Renal pelvis (tissue), 12 donors: ENCODE data around the gene ATXN2. TPM values are rescaled to one million over a fixed set of nuclear protein-coding genes. Genes with fewer than 3 reads are reported as not detected.
"Not testable (repeated sequence)": the region's sequence is repeated elsewhere in the genome, so short reads cannot be mapped to it uniquely, and the experiment has no call there.

ENCODE experiments used
- DNase-seq: peaks from one replicate; pipeline ENCODE4 v3.0.0-alpha.2; 2013
- long read RNA-seq, 16 experiments: transcript quantifications; one replicate each; lab custom pipeline, GENCODE V29; 2026
- polyA plus RNA-seq, 3 donors: library from polyadenylated mRNA; unstranded; fragments of 120-200 nt; gene quantifications; one replicate each; pipeline ENCODE4 v1.2.1, GENCODE V29; 2013; ENCODE audit not compliant: insufficient read length in 3 of 3

Gene ATXN2
- 10 to 100 TPM; 58.6 to 94.4 (median 78.1) TPM for polyA plus RNA-seq
- long read RNA-seq, donor 1, full-length matches to known transcripts, result 2 of 2 reads
- long read RNA-seq, donor 1, partial matches to known transcripts, result 0 of 2 reads
- long read RNA-seq, donor 1, other reads (novel, unspliced or antisense), result 0 of 2 reads
- long read RNA-seq, donor 2, result 0 reads
- long read RNA-seq, donor 3, full-length matches to known transcripts, result 5 of 23 reads
- long read RNA-seq, donor 3, partial matches to known transcripts, result 18 of 23 reads
- long read RNA-seq, donor 3, other reads (novel, unspliced or antisense), result 0 of 23 reads
- long read RNA-seq, donor 4, partial matches to known transcripts, result 0 of 2 reads
- long read RNA-seq, donor 4, other reads (novel, unspliced or antisense), result 0 of 2 reads
- long read RNA-seq, donor 5, partial matches to known transcripts, result 15 of 15 reads
- long read RNA-seq, donor 5, other reads (novel, unspliced or antisense), result 0 of 15 reads
- long read RNA-seq, donor 6, partial matches to known transcripts, result 0 of 2 reads
- long read RNA-seq, donor 6, other reads (novel, unspliced or antisense), result 0 of 2 reads
- long read RNA-seq, donor 7, full-length matches to known transcripts, result 4 of 4 reads
- long read RNA-seq, donor 7, partial matches to known transcripts, result 0 of 4 reads
- long read RNA-seq, donor 7, other reads (novel, unspliced or antisense), result 0 of 4 reads
- long read RNA-seq, donor 8, result 0 reads
- long read RNA-seq, donor 9, partial matches to known transcripts, result 0 of 2 reads
- long read RNA-seq, donor 9, other reads (novel, unspliced or antisense), result 0 of 2 reads
- long read RNA-seq, donor 10, full-length matches to known transcripts, result 5 of 5 reads
- long read RNA-seq, donor 10, partial matches to known transcripts, result 0 of 5 reads
- long read RNA-seq, donor 10, other reads (novel, unspliced or antisense), result 0 of 5 reads
- long read RNA-seq, donor 11, full-length matches to known transcripts, result 5 of 5 reads
- long read RNA-seq, donor 11, partial matches to known transcripts, result 0 of 5 reads
- long read RNA-seq, donor 11, other reads (novel, unspliced or antisense), result 0 of 5 reads
- long read RNA-seq, donor 12, partial matches to known transcripts, result 5 of 9 reads
- long read RNA-seq, donor 12, other reads (novel, unspliced or antisense), result 0 of 9 reads
- long read RNA-seq, donor 13, partial matches to known transcripts, result 0 of 5 reads
- long read RNA-seq, donor 13, other reads (novel, unspliced or antisense), result 0 of 5 reads
- long read RNA-seq, donor 14, result 0 reads
- long read RNA-seq, donor 15, partial matches to known transcripts, result 0 of 2 reads
- long read RNA-seq, donor 15, other reads (novel, unspliced or antisense), result 0 of 2 reads
- long read RNA-seq, donor 16, partial matches to known transcripts, result 0 of 4 reads
- long read RNA-seq, donor 16, other reads (novel, unspliced or antisense), result 0 of 4 reads

GRCh38 chr12:111598637-111599452 lies at the start of gene ATXN2:
Gene ATXN2, minus strand, starts transcription at chr12:111599315. Its CDS starts 281 bp downstream, at chr12:111599034.
- peak; percentile 68 for DNase-seq

DNA sequence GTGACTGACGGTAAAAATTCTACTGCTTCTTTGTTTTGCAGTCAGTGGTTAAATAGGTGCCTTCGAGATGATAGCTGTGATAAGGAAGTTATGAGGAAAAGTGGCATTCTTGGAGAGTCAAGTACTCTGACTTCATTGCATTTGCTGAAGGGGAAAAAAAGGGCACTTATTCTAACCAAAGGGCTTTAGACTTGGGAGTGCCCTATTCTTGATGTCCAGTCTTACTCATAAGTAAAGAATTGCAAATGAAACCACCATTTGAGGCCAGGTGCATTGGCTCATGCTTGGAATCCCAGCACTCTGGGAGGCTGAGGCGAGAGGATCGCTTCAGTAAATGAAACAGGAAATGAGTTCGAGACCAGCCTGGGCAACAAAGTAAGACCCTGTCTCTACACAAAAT lies 46.3 kb upstream of the ATXN2 start:
- DNase-seq, result no peak

DNA sequence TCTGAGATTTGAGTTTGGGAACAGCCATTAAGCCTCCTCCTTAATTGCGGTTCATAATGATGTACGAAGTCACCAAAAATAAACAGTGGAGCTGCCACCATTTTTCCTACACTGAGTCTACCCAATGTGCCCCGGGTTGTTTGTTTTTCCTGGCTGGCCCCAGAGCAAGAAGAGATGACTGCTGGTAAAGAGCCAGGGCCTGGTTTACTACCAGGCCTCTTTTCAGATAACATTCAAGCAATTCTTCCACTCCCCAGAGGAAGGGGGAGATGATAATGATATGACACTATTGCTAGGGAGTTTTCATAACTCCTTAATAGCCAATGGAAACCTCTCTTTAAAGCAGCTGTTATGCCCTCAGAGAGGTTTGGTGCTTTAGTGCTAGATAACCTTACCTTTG lies 44.3 kb upstream of the ATXN2 start:
- DNase-seq, result no peak

GRCh38 chr12:111642681-111643426 lies 43.7 kb upstream of the ATXN2 start:
- DNase-seq, result no peak

DNA sequence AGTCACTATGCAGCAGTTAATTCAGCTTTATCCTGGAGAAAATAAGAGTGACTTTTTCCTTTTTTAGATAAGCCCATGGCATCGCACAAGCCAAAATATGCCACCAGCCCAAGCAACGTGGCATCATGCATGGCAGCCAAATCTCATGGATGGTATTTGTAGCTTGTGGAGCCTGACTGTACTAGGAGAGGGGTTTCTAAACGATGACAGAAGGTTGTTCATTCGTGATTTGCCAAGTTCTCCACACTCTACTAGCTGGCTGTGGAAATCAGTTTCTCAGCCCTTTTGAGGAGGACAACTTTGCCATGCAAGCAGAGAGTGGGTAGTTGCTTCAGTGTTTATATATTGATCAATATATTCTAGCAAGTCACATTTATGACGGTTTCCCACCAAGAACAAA lies 41.4 kb upstream of the ATXN2 start:
- no peak for DNase-seq

GRCh38 chr12:111638556-111638955 lies 39.4 kb upstream of the ATXN2 start:
- DNase-seq, result no peak

DNA sequence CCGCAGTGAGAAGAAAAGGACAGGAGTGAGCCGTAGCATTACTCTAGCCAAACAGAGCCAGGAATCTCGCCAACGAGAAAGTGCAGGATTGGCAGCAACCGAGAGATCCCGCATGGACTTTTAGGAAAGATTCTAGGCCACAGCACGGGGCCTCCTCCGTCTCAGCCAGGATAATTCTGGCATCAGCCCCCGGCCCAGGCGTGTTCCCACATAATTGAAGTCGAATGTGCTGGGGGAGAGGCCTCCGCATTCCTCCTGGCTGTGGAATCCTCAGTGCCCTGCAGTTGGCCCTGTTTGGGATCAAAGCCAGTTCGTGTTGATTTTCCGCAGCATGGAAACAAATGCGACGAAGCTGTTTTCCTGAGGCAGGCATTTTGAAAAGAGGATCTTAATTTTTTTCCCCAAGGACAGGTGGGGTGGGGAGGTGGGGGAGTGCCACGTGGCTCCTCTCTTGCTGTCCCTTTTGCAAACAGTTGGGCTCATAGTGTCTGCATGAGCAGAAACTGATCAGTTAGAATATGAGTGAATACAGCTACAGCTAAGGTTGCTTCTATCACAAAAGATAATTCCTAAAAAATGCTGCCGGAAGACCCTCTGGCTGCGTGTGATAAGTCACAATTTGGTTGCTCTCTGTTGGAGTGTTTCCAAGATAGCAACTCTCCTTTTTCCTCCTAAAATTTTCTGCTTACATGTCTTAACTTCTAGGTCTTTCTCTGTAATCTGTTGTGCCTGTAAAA lies 37.3 kb upstream of the ATXN2 start:
- DNase-seq, result peak; percentile 74

DNA sequence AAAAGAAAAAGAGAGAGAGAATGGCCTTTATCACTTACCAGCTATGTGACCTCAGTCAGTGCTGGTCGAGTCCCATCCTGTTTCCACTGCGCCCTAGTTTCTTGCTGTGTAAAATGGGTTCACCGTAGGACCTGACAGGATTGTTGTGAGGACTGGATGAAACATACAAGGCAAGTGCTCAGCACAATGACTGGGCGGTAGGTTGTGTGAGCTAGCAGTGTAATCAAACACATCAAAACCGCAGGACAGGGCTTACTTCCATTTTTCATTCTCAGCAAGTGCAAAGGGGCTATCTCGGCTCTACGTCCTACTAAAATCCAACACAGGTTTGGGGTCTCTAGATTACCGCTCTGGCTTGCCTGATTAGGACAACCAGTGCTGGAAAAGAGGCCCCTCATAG lies 36.4 kb upstream of the ATXN2 start:
- DNase-seq, result no peak

DNA sequence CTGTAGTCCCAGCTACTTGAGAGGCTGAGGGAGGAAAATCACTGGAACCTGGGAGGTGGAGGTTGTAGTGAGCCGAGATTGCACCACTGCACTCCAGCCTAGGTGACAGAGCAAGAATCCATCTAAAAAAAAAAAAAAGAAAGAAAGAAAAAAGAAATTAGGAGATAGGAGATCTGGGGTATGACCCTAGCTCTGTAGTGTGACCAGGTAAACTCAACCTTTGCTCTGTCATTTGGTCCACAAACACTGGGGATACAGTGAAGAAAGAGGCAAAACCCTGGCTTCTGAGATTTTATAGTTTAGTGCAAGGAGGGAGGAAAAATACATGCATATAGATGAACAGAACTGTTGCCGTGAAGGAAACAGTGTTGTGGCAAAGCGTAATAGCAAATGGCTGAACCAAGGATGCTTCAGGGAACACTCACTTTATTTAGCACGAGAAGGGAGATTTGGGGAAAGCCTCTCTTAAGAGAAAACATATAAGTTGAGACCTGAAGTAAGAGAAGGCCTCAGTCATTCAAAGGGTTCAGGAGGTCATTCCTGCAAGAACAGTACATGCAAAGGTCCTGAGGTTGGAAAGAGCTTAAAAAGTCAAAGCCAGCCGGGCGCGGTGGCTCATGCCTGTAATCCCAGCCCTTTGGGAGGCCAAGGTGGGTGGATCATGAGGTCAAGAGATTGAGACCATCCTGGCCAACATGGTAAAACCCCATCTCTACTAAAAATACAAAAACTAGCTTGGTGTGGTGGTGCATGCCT lies 29.6 kb upstream of the ATXN2 start:
- no peak for DNase-seq

DNA sequence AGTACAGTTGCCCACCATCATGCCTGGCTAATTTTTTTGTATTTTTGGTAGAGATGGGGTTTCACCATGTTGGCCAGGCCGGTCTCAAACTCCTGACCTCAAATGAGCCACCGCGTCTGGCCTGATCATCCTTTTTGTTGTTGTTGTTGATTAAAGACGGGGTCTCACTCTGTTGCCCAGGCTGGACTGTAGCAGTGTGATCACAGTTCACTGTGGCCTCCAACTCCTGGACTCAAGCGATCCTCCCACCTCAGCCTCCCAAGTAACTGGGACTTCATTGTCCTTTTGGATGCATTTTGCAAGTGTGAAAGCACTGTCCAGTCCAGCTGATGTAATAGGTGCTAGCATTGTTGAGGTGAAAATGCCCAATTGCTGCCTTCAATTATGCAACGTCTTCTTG lies 27.1 kb upstream of the ATXN2 start:
- no peak for DNase-seq

GRCh38 chr12:111624540-111624939 lies 25.4 kb upstream of the ATXN2 start:
- no peak for DNase-seq

DNA sequence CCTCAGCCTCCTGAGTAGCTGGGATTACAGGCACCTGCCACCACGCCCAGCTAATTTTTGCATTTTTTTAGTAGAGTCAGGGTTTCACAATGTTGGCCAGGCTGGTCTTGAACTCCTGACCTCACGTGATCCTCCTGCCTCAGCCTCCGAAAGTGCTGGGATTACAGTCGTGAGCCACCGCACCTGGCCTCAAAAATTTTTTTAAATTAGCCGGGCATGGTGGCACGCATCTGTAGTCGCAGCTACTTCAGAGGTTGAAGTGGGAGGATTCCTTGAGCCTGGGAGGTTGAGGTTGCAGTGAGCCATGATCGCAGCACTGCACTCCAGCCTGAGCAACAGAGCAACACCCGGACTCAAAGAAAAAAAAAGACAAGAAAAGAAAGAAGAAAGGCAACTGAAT lies 18.7 kb upstream of the ATXN2 start:
- not testable (repeated sequence) for DNase-seq

DNA sequence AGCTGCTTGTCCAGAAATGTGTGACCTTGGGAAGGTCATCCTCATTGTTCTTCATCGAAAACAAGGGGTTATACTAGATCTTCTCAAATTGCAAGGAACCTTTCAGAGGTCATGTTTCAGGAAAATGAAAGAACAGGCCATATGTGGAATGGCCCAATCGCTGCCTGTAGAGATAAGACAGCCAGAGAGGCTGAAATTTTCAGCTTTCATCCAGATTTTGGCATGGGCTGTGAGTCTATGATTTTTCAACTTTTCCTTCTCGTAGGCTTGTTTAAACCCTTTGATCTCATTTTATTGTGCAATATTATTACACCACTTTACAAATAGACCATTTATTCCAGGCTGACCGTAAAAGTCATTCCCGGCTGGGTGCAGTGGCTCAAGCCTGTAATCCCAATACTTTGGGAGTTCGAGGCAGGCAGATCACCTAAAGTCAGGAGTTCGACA lies 17.1 kb upstream of the ATXN2 start:
- no peak for DNase-seq

- no peak for DNase-seq
Observed at GRCh38 chr12:111607239-111607638, 8.1 kb upstream of the ATXN2 start.

DNA sequence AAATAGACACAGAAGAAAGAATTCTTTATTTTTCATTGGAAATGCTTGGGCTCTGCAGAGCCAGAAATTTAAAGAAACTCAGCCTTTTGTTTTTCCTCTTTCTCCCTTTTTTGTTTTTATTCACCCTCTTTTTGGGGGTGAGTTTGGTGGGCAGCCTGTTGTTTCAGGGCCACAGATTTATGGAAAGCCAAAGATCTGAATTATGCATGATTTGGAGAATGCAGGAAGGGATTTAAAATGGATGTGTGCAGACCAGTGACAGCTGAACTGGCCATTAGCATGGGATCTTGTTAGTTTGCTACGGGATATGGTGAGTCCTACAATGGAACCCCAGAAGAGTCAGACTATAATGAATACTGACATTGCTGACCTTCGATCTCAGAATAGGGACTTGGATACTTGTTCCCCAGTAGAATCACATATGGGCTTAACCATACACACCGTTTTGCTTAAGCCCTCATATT lies 7.7 kb upstream of the ATXN2 start:
- DNase-seq, result no peak

DNA sequence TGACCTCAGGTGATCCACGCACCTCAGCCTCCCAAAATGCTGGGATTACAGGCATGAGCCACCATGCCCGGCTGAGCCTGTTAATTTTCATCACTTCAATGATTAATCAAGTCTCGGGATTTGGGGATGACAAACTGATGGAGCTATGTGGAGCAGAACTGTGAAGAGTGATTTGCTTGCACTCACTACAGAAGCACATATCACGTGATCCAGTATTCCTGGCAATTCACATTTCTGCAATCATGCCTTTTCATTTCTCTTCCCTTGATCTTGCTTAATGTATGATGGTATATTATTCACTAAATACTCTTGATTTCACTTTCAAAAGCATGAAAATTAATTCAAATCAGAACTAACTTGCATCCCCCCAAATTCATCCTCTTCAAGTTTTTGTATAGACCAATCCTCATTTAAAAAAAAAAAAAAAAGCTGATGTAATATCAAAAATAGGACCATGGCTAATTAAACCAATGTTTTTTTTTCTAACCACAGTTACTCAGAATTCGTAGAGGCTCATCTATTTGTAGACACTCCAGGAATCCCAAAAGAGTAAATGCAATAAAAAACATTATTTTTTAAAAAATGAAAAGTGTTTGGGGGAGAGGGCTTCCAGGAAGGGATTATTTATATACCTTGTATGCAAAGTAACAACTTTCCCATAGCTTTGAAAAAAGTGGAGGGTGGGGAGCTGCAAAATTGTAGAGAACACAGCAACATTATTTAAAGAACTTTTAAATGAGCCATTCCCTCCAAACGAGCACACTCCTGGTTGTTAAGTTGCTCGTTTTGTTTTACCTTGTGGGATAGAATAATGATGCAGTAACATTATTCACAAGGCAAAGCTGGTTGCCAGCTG lies 7.0 kb upstream of the ATXN2 start:
- DNase-seq, result no peak

DNA sequence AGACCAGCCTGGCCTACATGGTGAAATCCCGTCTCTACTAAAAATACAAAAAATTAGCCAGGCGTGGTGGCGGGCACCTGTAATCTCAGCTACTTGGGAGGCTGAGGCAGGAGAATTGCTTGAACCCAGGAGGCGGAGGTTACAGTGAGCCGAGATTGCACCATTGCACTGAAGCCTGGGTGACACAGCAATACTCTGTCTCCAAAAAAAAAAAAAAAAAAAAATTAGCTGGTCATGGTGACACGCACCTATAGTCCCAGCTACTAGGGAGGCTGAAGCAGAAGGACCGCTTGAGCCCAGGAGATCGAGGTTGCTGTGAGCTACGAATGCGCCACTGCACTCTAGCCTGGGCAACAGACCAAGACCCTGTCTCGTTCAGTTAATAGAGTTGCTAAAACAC lies 3.7 kb upstream of the ATXN2 start:
- DNase-seq, result not testable (repeated sequence)
